Measurements from ENCODE around the gene LINGO1.
A peak's percentile ranks its signal among the peaks of the same experiment; 100 is the strongest.

The LINGO1 gene

DNA sequence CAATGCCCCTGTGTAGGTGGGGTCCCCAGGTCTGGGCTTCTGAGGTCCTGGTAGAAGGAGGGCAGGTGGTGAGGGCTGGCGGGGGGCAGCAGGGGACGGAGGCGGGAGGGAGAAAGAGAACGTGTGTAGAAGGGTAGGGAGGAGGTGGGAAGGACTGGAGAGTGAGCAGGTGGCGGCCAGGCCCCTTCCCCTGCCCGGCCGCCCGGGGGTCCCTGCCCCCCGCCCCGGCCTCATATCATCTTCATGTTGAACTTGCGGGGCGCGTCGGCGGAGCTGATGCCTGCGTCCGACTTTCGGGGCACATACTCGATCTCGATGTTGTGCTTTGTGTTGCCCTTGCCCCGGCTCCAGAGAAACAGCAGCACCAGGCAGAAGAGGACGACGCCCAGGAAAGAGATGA lies 18.9 kb downstream of the LINGO1 start:
- no peak for DNase-seq

DNA sequence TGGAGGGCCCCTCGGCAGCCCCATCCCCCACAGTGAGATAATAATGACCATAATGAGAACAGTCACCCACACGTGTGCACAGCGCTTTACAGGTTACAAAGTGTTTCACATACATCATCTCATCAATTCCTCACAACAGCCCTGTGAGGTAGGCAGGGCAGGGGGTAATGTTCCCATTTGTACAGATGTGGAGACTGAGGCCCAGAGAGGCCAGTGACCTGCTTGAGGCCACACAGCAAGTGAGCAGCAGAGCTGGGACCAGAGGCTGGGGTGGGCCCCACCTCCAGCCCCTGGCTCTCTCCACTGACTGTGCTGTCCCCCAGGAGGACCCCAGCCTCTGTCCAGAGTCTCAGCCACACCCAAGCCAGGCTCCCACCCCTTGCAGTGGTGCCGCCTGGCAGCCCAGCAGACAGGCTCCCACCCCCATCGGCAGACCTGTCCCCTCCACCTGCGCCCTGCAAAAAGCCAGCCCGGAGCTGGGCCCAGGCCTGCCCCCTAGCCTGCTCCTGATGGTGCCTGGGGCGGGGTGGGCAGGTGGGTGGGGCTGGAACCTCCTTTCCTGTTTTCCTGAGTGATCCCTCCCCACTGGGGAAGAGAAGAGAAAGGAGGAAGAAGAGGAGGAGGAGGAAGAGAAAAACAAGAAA lies 19.6 kb downstream of the LINGO1 start:
- no peak for DNase-seq

DNA sequence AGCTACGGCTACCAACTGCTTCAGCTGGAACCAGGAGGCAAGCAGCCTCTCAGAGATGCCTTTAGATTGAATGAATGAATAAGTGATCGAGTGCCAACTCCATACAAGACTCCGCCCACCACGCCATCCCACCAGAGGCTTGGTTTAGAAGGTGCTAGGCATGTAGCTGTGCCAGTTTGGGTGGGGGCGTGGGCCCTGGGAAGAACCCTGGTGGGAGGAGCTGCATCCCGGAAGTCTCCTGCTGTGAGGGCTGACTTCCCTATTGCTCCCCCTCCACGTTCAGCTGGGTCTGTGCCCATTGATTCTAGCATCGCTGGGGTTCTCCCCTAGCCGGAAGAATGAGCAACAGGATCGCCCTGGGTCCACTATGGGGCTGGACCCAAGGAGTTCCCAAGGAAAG lies 20.9 kb downstream of the LINGO1 start:
- DNase-seq: no peak

DNA sequence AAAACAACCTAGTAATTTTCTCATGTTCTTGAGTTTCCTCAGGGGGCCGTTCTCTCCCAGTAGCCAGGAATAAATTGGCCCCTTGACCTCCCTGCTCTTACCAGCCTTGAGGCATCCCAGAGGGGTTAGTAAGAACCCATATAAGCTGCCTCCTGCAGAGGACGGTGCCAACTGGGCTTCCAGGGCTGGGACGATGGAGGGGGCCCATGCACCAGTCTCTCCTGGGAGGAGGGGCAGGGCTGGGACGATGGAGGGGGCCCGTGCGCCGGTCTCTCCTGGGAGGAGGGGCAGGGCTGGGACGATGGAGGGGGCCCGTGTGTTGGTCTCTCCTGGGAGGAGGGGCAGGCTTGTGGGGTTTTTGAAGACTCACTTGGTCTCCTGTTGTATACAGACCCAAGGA lies 22.0 kb downstream of the LINGO1 start:
- DNase-seq: no peak

DNA sequence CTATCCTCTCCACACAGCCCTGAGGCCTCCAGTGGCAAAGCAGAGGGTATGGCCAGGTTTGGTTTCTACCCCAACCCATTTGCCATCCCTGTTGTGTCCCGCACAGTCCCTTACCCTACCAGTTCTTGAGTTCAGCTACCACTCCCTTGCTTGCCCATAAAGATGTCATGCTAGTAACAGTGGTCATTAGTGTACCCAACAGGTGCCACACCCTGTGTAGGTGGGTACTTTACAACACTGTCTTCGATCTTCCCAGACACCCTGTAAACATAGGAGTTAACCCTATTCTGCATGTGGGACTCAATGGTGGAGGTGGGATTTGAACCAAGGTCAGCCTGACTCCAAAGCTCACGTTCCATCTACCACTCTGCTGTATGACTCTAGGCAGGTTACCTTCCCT lies 23.2 kb downstream of the LINGO1 start:
- DNase-seq: no peak

GRCh38 chr15:77608774-77609173 lies 23.9 kb downstream of the LINGO1 start:
- no peak for DNase-seq

GRCh38 chr15:77607894-77608261 lies 24.8 kb downstream of the LINGO1 start:
- peak; percentile 29 for DNase-seq

DNA sequence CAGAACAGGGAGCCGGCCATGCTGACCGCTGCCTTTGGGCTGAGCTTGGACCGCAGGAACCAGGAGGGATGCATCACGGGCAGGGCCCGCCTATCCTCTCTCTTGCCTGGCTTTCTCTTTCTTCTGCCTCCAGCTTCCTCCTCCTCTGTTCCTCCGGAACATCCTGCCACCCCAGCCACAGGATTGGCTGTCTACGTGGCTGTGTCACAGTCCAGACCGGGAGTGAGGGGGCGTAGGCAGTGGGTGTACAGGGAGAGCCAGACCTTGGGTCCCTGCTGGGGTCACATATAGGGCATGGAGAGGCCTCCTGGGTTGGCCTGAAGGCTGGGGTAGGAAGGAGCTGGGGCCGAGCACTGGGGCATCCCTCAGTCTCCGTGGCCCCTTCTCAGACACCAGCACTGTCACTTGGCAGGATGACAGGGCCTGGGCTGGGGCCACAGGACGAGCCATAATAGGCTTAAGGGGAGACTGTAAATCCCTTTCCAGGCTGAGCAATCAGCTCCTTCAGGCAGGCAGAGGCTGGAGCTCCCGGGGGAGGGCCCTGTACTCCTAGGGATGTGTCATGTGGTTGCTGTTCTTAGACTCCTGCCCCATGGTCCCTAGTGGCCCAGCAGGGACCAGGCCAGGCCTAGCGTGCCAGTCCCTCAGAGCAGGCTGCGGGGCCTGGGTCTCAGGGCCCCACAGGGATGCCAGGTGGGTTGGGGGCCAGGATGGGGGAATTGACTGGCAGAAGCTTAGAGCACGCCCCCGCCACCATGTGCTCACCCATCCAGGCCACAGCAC lies 25.4 kb downstream of the LINGO1 start:
- peak; percentile 75 for DNase-seq

DNA sequence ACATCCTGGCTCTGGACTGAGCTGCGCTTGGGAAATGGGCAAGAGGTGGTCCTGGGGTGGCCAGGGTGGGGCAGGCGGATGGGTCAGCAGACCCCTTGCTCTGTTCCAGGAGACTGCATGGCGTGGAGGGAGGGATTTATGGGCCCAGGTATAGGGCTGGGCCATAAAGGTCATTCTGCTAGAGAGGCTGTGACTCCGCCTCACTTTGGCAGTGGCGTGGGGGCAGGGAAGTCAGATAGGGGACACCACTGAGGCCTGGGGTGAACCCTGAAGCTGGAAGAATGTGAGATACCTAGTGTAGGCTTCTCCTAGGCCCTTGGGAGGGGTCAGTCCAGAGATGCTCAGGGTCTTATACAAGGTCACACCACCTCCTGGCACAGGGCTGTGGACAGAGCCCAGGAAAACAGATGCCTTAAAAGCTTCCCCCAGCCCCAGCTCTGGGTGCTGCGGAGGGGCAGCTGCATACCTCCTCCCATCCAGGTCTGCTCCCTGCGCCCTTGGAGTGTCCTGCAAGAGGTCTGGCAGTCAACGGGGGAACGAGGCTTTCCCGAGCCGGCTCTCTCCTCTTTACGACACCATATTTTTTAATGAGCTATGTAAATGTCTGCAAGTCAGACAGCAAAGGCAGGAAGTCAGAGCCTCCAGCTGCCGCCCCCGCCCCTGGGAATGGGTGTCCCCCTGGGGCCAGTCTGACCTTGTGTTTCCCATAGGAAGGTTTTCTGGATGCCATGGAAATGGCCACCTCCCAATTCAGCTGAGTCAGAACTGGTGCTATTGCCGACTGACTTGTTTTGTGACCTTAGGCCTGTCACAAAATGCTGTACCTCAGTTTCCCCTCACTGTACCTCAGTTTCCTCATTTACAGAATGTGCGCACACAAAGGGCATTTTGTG lies 26.3 kb downstream of the LINGO1 start:
- DNase-seq: no peak

GRCh38 chr15:77605547-77605946 lies 27.2 kb downstream of the LINGO1 start:
- no peak for DNase-seq

DNA sequence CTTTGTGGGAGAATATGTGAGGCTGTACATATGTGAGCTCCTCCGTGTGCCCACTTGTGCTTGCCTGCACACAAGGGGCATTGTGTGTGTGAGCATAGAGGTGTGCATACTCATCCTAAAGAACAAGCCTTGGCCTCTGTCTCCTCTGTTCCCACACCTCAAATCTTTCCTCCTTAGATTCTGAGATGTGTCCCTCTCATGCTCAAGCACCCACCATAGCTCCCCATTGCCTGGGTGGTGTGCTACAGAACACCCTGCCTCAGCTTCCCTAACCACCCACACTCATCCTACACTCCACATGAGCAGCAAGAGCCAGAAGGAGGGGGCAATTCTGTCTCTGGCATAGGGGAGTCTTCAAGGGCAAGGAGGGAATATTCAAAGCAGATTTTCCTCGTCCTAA lies 27.7 kb downstream of the LINGO1 start:
- no peak for DNase-seq

DNA sequence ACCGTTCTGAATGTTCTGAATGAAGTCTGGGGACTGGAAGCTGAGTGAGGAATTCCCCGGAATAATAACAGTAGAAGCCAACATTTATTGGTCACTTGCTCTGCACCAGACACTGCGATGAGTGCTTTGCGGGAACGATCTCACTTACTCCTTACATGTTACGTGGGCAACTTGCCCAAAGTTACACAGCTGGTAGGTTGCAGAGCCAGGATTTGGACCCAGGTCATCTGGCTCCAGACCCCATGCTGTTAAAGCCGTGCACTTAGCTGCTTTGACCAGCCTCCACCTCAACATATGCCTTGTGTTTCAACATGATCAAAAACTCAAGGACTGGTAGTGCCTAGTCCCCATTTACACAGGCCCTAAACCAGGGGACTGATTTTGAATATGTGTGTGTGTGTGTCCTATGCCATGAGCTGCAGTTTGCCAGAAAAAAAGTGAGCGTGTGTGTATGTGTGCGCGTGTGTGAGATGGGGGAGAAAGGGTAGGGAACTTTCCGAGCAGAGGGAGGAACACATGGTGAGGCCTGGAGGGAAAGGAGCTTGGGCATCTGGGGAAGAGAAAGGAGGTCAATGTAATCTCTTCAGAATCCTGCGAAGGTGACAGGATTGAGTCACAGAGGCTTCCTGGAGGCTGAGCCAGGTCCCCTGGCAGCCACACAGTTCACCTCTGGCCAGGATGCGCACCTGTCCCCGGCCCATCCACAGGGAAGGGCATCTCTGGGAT lies 28.9 kb downstream of the LINGO1 start:
- no peak for DNase-seq

GRCh38 chr15:77602800-77603199 lies 29.9 kb downstream of the LINGO1 start:
- DNase-seq: no peak

DNA sequence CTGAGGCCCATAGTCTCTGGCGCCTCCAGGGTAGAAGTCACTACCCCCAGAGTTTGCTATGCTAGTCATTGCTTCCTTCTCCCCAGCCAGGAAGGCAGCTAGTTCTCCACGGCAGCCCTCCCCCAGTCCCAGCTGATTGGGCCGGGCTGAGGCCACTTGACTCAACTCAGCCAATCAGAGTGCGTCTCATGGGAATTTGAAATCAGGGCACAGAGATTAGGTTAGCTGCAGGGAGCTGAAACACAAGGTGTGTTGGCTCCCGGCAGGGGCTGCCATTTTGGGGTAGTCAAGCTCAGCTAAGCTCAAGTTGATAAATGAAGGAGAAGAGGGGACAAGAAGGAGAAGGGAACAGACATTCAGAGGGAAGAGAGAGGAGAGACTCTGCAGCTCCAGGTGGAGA lies 32.8 kb downstream of the LINGO1 start:
- DNase-seq: peak; percentile 95

DNA sequence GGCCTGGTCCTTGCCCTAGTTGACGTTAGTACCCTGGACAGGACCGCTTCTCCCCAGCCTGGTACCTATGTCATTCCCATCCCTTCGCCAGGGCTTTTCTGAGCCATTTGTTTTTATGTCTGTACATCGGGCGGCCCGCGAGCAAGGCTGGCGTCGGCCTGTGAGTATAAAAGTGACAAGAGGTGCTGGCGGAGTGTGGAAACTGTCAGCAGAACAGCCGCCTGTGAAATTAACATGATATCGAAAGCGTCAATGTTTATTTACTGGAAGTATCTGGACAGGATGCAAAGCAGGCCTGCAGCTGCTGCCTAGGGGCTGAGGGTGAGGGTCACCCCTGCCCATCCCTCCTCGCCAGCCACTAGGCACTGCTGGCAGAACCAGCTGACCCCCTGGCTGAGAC lies 33.4 kb downstream of the LINGO1 start:
- DNase-seq: no peak

- DNase-seq: no peak
Observed at GRCh38 chr15:77598644-77599043, 34.1 kb downstream of the LINGO1 start.

- DNase-seq: no peak
Observed at GRCh38 chr15:77597804-77598453, 34.8 kb downstream of the LINGO1 start.

- DNase-seq: no peak
Observed at GRCh38 chr15:77596821-77597803, 35.6 kb downstream of the LINGO1 start.

DNA sequence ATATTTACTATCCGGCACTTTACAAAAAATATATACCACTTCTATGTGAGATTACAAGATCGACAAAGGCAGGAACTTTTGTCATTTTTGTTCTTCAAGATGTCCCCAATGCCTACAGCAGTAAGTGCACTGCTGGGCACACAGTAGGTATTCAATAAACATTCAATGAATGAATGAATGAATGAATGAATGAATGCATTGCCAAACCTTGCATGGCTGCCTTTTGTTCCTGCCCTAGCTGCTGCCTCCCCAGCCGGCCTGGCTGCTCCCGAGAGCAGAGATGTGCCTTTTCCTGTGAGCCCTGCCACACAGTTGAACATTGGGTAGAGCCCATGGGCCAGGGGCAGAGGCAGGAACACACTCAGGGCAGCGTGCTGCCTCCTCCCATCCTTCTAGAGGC lies 37.5 kb downstream of the LINGO1 start:
- DNase-seq: no peak

DNA sequence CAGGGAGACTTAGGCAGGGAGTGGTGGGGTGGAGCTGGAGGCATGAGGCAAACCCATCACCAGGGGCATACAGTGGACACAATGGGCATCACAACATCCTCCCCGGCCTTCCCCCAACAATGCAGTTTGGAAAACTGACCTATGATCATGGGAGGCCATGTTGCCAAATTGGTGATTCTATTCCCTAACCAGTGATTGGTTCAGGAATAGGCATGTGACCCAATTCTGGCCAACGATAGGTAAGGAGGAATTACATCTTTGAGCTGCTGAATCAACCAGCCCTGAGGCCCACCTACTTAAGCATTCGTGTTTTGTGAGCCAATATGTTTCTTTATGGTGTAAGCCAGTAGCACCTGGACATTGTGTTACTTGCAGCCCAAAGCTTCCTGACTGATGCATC lies 40.0 kb downstream of the LINGO1 start:
- DNase-seq: no peak

DNA sequence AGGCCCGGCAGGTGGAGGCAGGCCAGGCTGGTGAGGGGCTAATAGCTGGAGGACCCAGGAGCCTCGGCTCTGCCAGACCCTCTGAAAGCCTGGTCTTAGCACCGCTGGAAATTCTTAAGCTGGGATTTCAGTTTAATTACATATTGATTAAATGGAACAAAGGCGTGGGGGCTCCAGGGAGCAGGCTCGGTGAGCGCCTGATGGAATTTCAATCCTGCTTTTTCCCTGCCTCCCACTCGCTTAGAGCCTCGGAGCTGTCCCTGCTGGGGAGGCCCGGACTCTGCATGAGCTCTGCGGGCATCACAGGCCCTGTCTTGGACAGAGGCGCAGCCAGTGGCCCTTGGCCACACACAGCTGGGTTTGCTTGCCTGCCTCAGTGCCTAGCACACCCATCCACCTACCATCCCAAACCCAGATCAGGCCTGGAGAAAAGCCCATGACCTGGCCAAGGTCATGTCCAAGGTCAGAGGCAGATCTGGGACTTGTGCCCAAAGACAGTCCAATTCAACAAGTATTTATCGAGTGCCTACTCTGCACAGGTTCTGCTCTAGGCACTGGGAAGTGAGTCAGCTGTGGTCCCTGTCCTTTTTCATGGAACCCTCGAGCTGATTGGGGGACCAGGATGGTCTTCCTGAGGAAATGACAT lies 40.6 kb downstream of the LINGO1 start:
- DNase-seq: no peak
